Medulla oblongata (tissue), 1 donor: Measurements from ENCODE around the gene FRMPD2.
"Not testable (repeated sequence)": the region's sequence is repeated elsewhere in the genome, so short reads cannot be mapped to it uniquely, and the experiment has no call there.

Source experiments
- DNase-seq: peaks from one replicate; pipeline ENCODE4 v3.0.0-alpha.2; 2015; ENCODE audit errors: extremely low spot score

The FRMPD2 gene

DNA sequence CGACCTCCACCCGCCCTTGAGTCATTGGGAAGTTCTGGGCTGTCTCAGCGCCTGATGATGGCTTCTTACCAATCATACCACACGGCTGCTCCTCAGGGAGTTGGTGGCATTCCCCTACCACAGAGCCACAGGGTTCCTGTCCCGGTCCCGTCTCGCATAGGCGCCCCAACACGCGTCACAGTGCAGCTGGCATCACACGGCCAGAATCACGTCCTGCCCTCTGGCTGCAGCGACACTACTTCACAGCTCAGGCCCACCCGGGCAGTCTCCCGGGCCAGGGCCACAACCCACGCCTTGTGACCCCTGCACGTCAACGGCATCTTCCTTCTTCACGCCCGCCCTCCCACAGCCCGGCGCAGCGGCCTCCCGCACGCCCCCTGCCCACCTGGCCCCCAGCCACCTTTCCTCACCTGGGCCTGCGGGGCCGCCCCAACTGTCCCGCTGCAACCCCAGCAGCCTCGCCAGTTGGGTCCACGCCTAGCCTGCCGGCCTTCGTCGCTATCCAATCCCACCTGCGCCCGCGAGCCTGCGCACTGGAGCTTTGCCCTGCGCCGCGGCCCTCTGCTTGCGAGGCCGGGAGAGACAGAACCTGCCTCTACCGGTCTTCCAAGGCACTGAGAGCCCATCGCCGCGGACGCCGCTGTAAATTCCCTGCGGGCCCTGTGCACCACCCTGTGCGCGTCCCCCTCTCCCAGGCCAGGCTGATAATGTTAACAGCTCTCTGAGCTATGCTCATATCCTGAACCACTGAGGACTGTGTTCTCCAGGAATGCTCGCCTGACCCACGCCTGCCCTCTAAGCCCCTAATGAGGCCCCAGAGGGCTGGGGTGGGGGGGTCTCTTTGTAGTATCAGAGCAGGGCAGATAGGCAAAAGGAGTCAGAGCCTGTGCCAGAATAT is 134.3 kb downstream of the FRMPD2 start:
- not testable (repeated sequence) for DNase-seq

- not testable (repeated sequence) for DNase-seq
These were observed 145.5 kb downstream of the FRMPD2 start for GRCh38 chr10:48128954-48129353.

- not testable (repeated sequence) for DNase-seq
These were observed 148.2 kb downstream of the FRMPD2 start for GRCh38 chr10:48126251-48126650.

DNA sequence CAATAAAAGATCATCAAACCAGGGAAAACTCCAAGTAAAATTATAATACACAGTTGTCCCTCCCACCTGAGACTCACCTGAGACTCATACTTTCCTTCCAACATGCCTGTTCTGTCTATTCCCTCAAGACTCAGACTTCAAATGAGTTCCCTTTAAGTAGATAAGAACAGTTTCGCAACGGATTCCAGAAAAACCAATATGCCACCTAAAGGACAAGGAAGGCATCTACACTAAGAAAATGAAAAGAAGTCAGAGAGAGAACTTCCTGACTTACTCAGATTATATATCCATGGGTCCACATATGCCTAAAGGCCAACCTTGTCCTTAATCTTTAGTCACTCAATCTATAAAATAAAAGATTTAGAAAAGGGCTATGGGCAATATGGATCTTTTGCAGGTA is 148.9 kb downstream of the FRMPD2 start:
- DNase-seq: not testable (repeated sequence)

GRCh38 chr10:48122618-48123017 is 151.9 kb downstream of the FRMPD2 start:
- DNase-seq: not testable (repeated sequence)

GRCh38 chr10:48110277-48110676 is 164.2 kb downstream of the FRMPD2 start:
- DNase-seq: not testable (repeated sequence)
